ENCODE measurements around the gene CCNG2.

Gene CCNG2

DNA sequence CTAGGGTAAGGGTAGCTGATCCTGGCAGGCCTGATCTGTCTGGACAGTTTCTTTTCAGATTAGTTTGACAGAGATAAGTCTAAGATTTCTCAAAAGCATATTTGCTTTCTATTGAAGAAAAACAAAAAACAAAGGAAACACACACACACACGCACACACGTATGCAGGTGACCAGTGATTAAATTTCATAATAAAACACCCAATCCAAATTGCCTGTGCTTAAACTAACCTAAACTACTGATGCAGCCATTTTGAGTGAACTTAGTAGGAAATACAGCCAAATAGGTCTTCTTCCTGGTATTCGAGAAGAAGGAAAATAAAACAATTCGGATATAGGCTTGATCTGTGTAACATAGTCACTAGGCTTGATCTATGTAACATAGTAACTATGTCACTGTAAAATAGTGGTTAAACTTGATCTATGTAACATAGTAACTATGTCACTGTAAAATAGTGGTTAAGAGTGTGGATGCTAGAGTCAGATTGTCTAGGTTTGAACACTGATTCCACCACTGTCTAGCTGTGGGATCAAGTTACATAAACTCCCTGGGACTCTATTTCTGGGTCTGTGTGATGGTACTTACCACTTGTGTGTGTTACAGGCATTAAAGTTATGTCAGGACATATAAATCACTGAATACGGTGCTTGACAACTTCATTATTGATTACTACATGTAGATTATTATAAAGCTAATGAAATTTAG lies 9.8 kb upstream of the CCNG2 start:
- Histone ChIP-seq H3K27ac (ENCODE audit: low read depth, low read length) (peak overlapping the region; percentile 92), H3K14ac (ENCODE audit: low read length) (no peak overlapping the region), H2AFZ (ENCODE audit: insufficient read depth, low read length, poor library complexity) (no peak overlapping the region), H4K8ac (ENCODE audit: low read depth, low read length) (no peak overlapping the region), H3K4me2 (ENCODE audit: low read length) (no peak overlapping the region), H3K9ac (ENCODE audit: low read length) (no peak overlapping the region), H3K4me1 (ENCODE audit: control insufficient read depth in 1 of 2, insufficient read depth in 2 of 2, low read length in 2 of 2) (peaks cover 7 to 10% of the 10 kb centered on the region in 2 experiments), H4K12ac (ENCODE audit: low read depth, low read length) (no peak overlapping the region), H2BK120ac (ENCODE audit: insufficient read depth, low read length, poor library complexity) (peak overlapping the region; percentile 84), H3K79me1 (ENCODE audit: low read length) (peaks cover 16% of the 10 kb centered on the region), H3K4ac (ENCODE audit: low read depth, low read length) (no peak overlapping the region), H3K79me2 (ENCODE audit: control insufficient read depth, insufficient read depth, low read length, poor library complexity) (no peaks in the 10 kb centered on the region), H3K9me3 (ENCODE audit: insufficient read depth, low read depth, low read length) (no peaks in the 10 kb centered on the region), H2BK12ac (ENCODE audit: low read length) (no peak overlapping the region), H3K23ac (ENCODE audit: low read length) (no peak overlapping the region), H3K27me3 (ENCODE audit: insufficient read depth, low read length) (no peaks in the 10 kb centered on the region), H2AK5ac (ENCODE audit: low read length) (no peak overlapping the region), H4K91ac (ENCODE audit: low read depth, low read length) (no peak overlapping the region), H3K18ac (ENCODE audit: low read length) (no peak overlapping the region), H2BK5ac (ENCODE audit: low read depth, low read length, poor library complexity) (peak overlapping the region; percentile 96), H3K4me3 (ENCODE audit: low read depth, low read length) (no peak overlapping the region), H3K36me3 (ENCODE audit: control insufficient read depth in 1 of 2, insufficient read depth in 2 of 2, low read length in 2 of 2) (no peaks in the 10 kb centered on the region)
- no CpG with 5 or more reads among the region's 5 CpGs for WGBS (ENCODE audit: extremely low coverage, insufficient coverage, insufficient read length)
- DNase-seq = no peak

DNA sequence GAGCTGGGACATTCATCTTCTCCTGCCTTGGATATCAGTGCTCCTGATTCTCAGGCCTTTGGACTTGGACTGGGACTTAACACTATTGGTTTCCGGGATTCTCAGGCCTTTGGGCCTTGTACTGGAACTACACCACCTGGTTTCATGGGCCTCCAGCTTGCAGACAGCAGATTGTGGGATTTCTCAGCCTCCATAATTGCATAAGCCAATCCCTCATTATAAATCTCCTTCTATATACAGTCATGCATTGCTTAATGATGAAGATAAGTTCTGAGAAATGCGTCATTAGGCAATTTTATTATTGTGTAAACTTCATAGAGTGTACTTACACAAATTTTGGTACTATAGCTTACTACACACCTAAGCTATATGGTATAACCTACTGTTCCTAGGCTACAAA lies 8.9 kb upstream of the CCNG2 start:
- H2BK120ac ChIP-seq (ENCODE audit: insufficient read depth, low read length, poor library complexity) = peak overlapping the region; percentile 84
- H3K23ac ChIP-seq (ENCODE audit: low read length) = no peak overlapping the region
- no peaks in the 10 kb centered on the region for H3K9me3 ChIP-seq (ENCODE audit: insufficient read depth, low read depth, low read length)
- H3K4ac ChIP-seq (ENCODE audit: low read depth, low read length) = peak overlapping the region; percentile 91
- peak in 1 of 2 donors; percentile 73 for DNase-seq
- peak overlapping the region; percentile 93 for H3K18ac ChIP-seq (ENCODE audit: low read length)
- H3K36me3 ChIP-seq (ENCODE audit: control insufficient read depth in 1 of 2, insufficient read depth in 2 of 2, low read length in 2 of 2) = no peaks in the 10 kb centered on the region
- H3K4me1 ChIP-seq (ENCODE audit: control insufficient read depth in 1 of 2, insufficient read depth in 2 of 2, low read length in 2 of 2) = peaks cover 9 to 10% of the 10 kb centered on the region in 2 experiments
- H3K79me1 ChIP-seq (ENCODE audit: low read length) = peaks cover 16% of the 10 kb centered on the region
- peak overlapping the region; percentile 3 for H2AK5ac ChIP-seq (ENCODE audit: low read length)
- H3K27me3 ChIP-seq (ENCODE audit: insufficient read depth, low read length) = no peaks in the 10 kb centered on the region
- no peak overlapping the region for H3K9ac ChIP-seq (ENCODE audit: low read length)
- no CpG with 5 or more reads among the region's 2 CpGs for WGBS (ENCODE audit: extremely low coverage, insufficient coverage, insufficient read length)
- H2BK12ac ChIP-seq (ENCODE audit: low read length) = peak overlapping the region; percentile 99
- no peaks in the 10 kb centered on the region for H3K79me2 ChIP-seq (ENCODE audit: control insufficient read depth, insufficient read depth, low read length, poor library complexity)
- H2BK5ac ChIP-seq (ENCODE audit: low read depth, low read length, poor library complexity) = peak overlapping the region; percentile 96
- H3K14ac ChIP-seq (ENCODE audit: low read length) = peak overlapping the region; percentile 76
- peak overlapping the region; percentile 34 for H4K8ac ChIP-seq (ENCODE audit: low read depth, low read length)
- peak overlapping the region; percentile 92 for H3K27ac ChIP-seq (ENCODE audit: low read depth, low read length)
- H3K4me2 ChIP-seq (ENCODE audit: low read length) = no peak overlapping the region
- no peak overlapping the region for H3K4me3 ChIP-seq (ENCODE audit: low read depth, low read length)
- no peak overlapping the region for H4K12ac ChIP-seq (ENCODE audit: low read depth, low read length)
- H4K91ac ChIP-seq (ENCODE audit: low read depth, low read length) = peak overlapping the region; percentile 97
- peak overlapping the region; percentile 70 for H2AFZ ChIP-seq (ENCODE audit: insufficient read depth, low read length, poor library complexity)

DNA sequence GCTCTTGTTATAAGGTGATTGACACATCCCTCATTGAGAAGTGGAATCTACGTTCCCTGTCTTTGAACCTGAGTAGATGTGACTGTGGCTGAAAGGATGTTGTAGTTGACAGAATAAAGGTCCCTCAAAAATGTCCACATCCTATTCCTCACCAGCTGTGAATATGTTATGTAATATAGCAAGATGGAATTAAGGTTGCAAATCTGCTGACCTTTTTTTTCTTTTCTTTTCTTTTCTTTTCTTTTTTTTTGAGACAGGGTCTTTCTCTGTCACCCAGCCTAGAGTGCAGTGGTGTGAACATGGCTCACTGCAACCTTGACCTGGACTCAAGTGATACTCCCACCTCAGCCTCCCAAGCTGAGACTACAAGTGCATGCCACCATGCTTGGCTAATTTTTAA lies 7.2 kb upstream of the CCNG2 start:
- H3K9ac ChIP-seq (ENCODE audit: low read length) = no peak overlapping the region
- H3K14ac ChIP-seq (ENCODE audit: low read length) = no peak overlapping the region
- no peak overlapping the region for H4K8ac ChIP-seq (ENCODE audit: low read depth, low read length)
- peak overlapping the region; percentile 7 for H2AK5ac ChIP-seq (ENCODE audit: low read length)
- no peaks in the 10 kb centered on the region for H3K36me3 ChIP-seq (ENCODE audit: control insufficient read depth in 1 of 2, insufficient read depth in 2 of 2, low read length in 2 of 2)
- no peak overlapping the region for H3K27ac ChIP-seq (ENCODE audit: low read depth, low read length)
- no peak overlapping the region for H4K12ac ChIP-seq (ENCODE audit: low read depth, low read length)
- no peak overlapping the region for H3K4ac ChIP-seq (ENCODE audit: low read depth, low read length)
- H3K4me1 ChIP-seq (ENCODE audit: control insufficient read depth in 1 of 2, insufficient read depth in 2 of 2, low read length in 2 of 2) = peaks cover 12 to 15% of the 10 kb centered on the region in 2 experiments
- H2BK120ac ChIP-seq (ENCODE audit: insufficient read depth, low read length, poor library complexity) = peak overlapping the region; percentile 31
- H2BK12ac ChIP-seq (ENCODE audit: low read length) = peak overlapping the region; percentile 64
- no peak overlapping the region for H3K4me3 ChIP-seq (ENCODE audit: low read depth, low read length)
- DNase-seq = no peak
- H3K23ac ChIP-seq (ENCODE audit: low read length) = no peak overlapping the region
- no peaks in the 10 kb centered on the region for H3K79me2 ChIP-seq (ENCODE audit: control insufficient read depth, insufficient read depth, low read length, poor library complexity)
- no CpG with 5 or more reads among the region's 1 CpG for WGBS (ENCODE audit: extremely low coverage, insufficient coverage, insufficient read length)
- H3K4me2 ChIP-seq (ENCODE audit: low read length) = no peak overlapping the region
- H3K27me3 ChIP-seq (ENCODE audit: insufficient read depth, low read length) = no peaks in the 10 kb centered on the region
- no peak overlapping the region for H3K18ac ChIP-seq (ENCODE audit: low read length)
- no peaks in the 10 kb centered on the region for H3K9me3 ChIP-seq (ENCODE audit: insufficient read depth, low read depth, low read length)
- H3K79me1 ChIP-seq (ENCODE audit: low read length) = peaks cover 21% of the 10 kb centered on the region
- H2BK5ac ChIP-seq (ENCODE audit: low read depth, low read length, poor library complexity) = no peak overlapping the region
- H4K91ac ChIP-seq (ENCODE audit: low read depth, low read length) = no peak overlapping the region
- H2AFZ ChIP-seq (ENCODE audit: insufficient read depth, low read length, poor library complexity) = no peak overlapping the region

DNA sequence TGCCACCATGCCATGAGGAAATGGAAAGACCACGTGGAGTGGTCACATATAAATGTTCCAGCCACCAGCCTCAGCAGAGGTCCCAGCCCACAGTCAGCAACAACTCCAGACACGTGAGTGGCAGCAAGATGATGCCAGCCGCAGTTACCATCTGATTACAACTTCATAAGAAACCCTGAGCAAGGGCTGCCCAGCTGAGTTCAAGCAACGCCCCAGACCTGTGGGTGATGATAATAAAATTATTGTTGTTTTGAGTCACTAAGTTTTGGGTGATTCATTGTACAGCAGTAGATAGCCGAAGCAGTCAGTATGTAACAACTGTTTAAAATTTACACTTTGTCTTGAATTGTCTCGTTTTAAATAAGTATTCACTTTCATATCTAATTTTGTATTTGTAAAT lies 5.8 kb upstream of the CCNG2 start:
- no CpG with 5 or more reads among the region's 6 CpGs for WGBS (ENCODE audit: extremely low coverage, insufficient coverage, insufficient read length)
- peaks cover 9 to 10% of the 10 kb centered on the region in 2 experiments for H3K4me1 ChIP-seq (ENCODE audit: control insufficient read depth in 1 of 2, insufficient read depth in 2 of 2, low read length in 2 of 2)
- H3K36me3 ChIP-seq (ENCODE audit: control insufficient read depth in 1 of 2, insufficient read depth in 2 of 2, low read length in 2 of 2) = no peaks in the 10 kb centered on the region
- no peaks in the 10 kb centered on the region for H3K9me3 ChIP-seq (ENCODE audit: insufficient read depth, low read depth, low read length)
- H4K8ac ChIP-seq (ENCODE audit: low read depth, low read length) = peak overlapping the region; percentile 16
- H3K27ac ChIP-seq (ENCODE audit: low read depth, low read length) = no peak overlapping the region
- H3K27me3 ChIP-seq (ENCODE audit: insufficient read depth, low read length) = no peaks in the 10 kb centered on the region
- peak overlapping the region; percentile 26 for H2BK5ac ChIP-seq (ENCODE audit: low read depth, low read length, poor library complexity)
- H4K12ac ChIP-seq (ENCODE audit: low read depth, low read length) = no peak overlapping the region
- H3K14ac ChIP-seq (ENCODE audit: low read length) = no peak overlapping the region
- H2AK5ac ChIP-seq (ENCODE audit: low read length) = peak overlapping the region; percentile 95
- no peak overlapping the region for H3K4me2 ChIP-seq (ENCODE audit: low read length)
- no peak overlapping the region for H3K9ac ChIP-seq (ENCODE audit: low read length)
- peak overlapping the region; percentile 74 for H4K91ac ChIP-seq (ENCODE audit: low read depth, low read length)
- H3K23ac ChIP-seq (ENCODE audit: low read length) = no peak overlapping the region
- no peak overlapping the region for H3K18ac ChIP-seq (ENCODE audit: low read length)
- H2AFZ ChIP-seq (ENCODE audit: insufficient read depth, low read length, poor library complexity) = peak overlapping the region; percentile 45
- H3K79me1 ChIP-seq (ENCODE audit: low read length) = peaks cover 22% of the 10 kb centered on the region
- H2BK12ac ChIP-seq (ENCODE audit: low read length) = peak overlapping the region; percentile 84
- peak overlapping the region; percentile 88 for H2BK120ac ChIP-seq (ENCODE audit: insufficient read depth, low read length, poor library complexity)
- H3K79me2 ChIP-seq (ENCODE audit: control insufficient read depth, insufficient read depth, low read length, poor library complexity) = no peaks in the 10 kb centered on the region
- no peak for DNase-seq
- H3K4me3 ChIP-seq (ENCODE audit: low read depth, low read length) = no peak overlapping the region
- H3K4ac ChIP-seq (ENCODE audit: low read depth, low read length) = peak overlapping the region; percentile 87
